Measurements from ENCODE around the gene SELPLG.
"Not testable (repeated sequence)": the region's sequence is repeated elsewhere in the genome, so short reads cannot be mapped to it uniquely, and the experiment has no call there.

The SELPLG gene, protein sequence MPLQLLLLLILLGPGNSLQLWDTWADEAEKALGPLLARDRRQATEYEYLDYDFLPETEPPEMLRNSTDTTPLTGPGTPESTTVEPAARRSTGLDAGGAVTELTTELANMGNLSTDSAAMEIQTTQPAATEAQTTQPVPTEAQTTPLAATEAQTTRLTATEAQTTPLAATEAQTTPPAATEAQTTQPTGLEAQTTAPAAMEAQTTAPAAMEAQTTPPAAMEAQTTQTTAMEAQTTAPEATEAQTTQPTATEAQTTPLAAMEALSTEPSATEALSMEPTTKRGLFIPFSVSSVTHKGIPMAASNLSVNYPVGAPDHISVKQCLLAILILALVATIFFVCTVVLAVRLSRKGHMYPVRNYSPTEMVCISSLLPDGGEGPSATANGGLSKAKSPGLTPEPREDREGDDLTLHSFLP

DNA sequence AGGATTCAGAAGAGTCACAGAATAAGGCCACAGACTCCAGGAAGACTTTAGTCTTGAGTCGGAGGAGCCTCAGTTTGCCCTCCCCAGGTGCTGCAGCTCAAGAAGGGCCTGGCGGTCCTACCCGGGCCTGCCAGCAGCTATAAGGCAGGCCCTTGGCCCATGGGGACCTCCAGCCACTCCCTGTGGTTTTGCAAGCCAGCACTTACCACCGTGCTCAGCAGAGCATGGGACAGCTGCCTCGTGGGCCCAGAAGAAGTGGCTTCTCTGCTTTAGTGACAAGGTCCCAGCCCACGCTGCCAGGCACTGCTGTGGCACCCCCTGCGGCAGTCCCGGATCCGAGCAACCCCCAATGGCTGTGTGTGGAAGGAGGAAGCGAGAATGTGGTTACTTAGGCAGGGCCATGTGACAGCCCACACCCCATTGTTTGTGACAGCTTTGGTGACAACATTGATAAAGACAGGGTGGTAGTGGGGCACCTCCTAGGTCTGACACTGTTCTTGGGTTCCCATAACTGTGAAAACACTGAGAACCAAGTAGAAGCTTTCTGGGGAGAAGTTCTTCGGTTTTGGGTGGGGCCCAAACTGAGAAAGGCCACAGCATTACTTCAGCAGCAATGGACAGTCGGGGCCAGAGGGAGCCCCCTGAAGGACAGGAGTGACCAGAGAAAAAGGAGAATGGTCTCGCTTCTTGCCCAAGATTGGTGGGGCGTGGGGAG is at the start of gene SELPLG:
Gene SELPLG (minus strand): TSS at position 361 of the 715 bp plus-strand sequence. CDS start 9,587 bp downstream, outside the sequence.
- no peak for DNase-seq

DNA sequence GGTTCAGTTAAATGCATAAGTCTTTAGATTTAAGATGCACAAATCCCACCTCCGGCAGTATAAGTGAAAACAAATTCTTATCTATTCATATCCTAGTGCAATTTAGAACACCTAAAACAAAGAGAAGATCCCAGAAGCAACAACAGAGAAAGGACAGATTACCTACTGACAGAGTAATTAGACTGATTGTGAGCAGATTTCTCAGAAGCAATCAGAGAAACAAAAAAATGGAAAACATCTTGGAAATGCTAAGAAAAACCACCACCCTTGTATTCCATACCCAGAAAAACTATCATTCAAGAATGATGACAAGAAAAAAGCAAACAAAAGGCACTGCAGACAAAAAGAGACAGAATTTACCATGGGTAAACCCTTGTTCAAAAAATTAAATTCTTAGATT is 47.6 kb upstream of the SELPLG start:
- no peak for DNase-seq

DNA sequence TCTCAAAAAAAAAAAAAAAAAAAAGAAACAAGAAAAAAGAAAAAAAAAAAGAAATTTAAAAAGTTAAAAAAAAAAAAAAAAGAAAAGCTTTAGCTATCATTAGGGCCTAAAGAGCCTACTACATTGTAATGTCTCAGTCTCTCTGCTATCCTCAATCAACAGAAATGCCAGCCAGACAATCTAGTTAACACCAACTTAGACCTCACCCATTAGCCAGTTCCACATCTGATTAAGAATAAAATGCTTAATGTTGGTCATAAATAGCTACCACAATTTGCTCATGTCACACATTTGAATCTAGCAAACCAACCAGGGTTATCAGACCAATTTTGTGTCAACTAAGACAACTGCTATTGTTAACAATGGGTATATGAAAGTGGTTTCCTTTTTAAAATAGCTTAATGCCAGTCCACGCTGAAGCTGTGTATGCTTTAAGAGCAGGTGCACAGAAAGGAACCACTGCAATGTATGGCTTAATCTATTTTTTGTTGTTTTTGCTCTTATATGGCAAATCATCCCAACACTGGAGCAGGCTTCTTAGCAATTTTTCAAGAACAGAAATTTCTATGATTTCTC is 45.5 kb upstream of the SELPLG start:
- DNase-seq = peak; percentile 35

DNA sequence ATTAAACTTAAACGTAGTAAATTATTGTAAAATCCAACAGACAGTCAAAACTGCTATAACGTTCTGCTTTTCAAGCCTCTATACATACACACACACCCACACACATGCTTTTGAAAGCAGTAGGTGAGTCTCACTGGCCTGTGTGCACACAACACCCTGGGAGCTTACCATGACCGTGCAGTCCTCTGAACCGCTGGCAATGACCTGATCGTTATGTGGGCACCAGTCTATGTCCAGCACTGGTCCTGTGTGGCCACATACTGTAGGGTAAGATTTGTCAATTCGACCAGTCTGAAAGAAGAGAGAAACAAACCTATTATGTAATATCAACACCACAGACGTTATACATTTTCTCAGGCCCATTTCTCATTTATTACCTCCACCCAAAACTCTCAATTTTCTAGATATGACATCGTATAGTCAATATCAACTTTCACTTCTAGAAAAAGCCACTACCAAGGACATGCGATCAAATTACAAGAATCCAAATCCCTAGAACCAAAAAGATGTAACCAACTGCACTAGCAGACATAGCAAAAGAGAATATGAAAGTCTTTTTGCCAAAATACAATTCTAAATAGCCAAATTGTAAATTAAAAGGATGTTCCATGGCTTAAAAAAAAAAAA is 44.5 kb upstream of the SELPLG start:
- DNase-seq = no peak

DNA sequence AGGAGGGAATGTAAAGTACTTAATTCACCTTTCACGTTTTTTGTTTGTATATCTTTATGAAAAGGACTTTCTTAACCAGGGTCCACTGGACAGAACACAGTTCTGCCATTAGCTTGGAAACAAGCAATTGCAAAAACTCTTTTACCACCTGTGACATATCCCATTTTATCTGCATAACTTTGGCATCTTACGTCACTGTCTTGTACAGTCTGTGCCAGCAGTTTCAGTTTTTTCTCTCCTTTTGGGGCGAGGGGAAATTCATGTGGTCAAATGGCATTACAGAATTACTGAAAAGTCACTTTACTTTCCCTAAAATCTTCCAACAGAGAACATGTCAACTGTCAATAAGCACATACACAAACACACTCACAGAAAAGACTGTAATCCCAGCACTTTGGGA is 43.7 kb upstream of the SELPLG start:
- DNase-seq = no peak

DNA sequence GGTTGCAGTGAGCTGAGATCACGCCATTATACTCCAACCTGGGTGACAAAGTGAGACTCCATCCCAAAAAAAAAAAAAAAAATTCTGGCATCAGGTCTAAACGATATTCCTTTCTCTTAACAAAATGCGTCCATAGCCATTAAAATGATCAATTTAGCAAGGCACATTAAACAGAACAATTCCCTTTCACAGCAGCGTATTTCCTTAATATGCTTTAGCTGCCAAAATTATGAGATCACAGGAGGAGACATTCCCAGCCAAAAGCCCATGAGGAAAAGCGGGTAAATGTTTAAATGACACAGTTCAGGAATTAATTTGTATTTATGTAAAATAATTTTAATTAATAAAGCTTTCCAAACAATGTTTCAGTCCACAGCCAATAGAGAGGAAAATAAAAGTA is 43.0 kb upstream of the SELPLG start:
- no peak for DNase-seq

DNA sequence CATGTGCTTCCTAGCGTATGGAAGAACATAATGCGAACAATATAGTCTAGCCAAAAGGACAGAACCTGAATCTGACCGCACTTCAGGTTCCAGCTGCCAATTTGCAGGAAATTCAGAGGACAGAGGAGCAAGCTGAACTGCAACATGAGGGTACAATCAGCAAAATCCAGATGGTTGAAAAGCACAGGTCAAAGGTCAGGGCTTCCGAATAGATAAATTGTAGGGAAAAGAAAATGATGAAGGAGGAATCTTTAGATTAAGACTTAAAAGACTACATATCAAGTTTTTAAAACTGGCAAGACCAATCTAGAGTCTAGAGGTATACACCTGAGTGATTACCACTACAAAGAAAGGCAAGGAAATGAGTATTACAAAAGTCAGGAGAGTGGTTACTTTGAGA is 42.1 kb upstream of the SELPLG start:
- DNase-seq = no peak

DNA sequence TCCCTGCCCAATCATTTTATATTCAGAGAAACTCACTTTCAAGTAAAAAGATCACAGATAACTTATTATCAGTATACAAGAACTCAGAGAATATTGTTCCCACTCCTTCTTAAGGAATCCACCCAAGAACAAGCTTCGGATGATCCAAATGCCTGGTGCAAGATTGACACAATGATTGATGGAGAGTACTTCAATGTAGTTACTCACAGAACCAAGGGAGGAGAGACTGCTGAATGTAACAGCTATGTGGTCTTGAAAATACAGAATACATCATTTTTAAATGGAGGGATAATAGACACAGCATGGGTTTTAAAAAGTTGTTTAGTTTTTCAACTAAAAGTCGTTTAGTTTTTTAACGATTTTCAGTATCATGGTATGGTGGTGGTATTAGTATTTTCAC is 38.4 kb upstream of the SELPLG start:
- DNase-seq = no peak

DNA sequence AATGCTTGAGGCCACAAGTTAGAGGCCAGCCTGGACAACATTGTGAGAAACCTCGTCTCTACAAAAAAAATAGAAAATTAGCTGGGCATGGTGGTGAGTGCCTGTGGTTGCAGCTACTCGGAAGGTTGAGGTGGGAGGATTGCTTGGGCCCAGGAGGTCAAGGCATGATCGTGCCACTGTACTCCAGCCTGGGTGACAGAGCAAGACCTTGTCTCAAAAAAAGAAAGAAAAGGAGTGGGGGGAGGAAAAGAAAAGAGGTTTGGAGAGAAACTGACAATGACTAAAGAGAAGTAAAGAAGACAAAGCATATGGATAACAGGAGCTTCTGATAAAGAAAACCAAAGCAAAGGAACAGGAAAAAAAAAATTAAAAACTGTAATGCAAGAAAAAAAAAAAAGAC is 37.4 kb upstream of the SELPLG start:
- DNase-seq = no peak

DNA sequence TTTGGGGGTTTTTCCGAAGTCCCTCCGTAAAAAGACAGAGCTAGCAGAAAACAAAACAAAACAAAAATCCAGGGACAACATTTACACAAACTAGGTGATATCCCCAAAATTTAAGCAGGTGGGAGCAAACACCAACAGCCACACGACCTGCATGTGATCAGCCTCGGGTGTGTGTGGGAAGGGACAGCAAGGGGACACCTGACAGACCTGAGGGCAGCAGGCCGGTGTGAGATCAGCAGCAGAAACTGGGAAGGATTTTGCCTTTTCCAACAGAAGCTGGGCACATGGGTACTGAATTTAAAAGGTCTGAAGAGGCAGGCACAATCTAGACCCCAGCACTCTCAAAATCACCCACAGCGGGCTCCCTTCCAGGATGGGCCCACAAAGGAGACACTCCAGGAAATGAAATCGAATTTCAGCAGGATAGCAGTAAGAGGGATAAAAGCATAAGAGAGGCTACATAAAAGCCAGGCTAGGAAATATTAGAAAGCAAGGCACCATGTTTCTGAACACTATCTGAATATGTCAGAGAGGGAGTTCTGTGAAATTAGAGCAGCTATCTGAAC is 36.5 kb upstream of the SELPLG start:
- DNase-seq = no peak

DNA sequence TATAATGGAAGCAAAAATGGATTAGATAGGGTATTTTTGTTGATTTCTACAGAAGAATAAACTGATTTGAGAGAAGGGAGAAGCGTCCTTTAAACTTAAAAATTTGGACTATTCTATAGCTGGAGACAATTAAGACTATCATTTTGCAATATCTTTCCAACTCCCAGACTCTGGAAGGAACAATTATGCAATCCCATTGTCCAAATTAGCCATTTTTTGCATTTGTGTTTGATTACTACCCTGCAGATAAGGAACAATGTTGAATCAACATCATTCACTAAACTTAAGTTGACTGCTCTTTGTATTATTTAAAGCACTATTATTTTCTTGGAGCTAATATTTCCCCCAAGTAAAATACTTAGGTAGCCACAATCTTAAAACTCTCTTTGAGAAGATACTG is 34.8 kb upstream of the SELPLG start:
- DNase-seq = no peak

DNA sequence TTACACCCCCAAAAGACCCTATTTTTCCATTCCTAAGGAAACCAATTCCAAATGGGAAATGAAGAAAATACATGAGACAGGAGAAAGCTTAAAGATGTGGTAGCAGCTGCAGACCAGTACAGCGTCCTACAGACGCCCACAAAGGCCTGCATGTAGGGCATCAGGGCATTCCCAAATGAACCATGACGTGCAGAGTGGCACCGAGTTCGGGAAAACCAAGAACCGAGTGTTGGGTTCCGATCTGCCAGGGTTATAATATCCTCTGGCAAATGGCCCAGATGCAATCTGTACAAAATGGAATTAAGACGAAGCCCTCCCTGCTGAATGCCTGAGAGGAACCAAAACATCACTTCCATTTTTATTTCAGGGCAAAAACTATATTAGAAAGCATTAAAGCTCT is 34.4 kb upstream of the SELPLG start:
- no peak for DNase-seq

DNA sequence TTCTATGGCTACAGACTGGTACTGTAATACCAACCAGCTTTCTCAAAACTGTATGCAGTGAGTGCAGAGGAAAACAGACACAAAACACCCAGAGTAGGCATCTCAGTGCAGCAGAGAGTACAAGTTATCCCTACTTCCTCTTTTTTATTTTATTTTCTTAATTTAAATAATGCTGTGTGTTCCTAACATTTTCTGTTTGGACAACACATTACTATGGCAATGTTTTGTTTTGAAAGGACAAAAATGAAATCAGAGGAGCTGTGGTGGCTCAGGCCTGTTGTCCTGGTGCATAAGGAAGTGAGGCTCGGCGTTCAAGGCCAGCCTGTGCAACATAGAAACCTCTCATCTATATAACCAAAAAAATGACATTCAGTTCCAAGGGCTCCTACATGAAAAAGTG is 33.7 kb upstream of the SELPLG start:
- no peak for DNase-seq

DNA sequence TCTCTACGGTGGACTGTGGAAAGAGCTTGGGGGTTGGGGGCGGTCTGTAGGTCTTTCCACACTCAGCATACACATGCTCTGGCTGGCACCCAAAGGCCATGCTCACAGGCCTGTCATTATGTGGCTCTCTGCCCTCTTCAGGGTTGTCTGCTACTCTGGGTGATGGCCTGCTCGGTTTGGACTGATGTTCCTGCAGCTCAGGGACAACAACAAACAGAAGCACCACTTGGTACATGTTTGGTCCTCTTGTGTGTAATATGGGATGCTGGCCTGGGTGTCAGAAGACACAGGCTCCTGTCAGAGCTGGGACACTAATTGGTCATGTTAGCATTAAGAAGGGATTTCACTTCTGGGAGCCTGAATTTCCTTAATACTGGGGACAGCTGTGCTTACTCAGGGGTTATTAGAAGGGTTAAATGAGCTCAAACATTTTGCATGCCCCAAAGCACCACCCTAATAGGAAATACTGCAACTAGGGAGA is 32.7 kb upstream of the SELPLG start:
- DNase-seq = no peak

DNA sequence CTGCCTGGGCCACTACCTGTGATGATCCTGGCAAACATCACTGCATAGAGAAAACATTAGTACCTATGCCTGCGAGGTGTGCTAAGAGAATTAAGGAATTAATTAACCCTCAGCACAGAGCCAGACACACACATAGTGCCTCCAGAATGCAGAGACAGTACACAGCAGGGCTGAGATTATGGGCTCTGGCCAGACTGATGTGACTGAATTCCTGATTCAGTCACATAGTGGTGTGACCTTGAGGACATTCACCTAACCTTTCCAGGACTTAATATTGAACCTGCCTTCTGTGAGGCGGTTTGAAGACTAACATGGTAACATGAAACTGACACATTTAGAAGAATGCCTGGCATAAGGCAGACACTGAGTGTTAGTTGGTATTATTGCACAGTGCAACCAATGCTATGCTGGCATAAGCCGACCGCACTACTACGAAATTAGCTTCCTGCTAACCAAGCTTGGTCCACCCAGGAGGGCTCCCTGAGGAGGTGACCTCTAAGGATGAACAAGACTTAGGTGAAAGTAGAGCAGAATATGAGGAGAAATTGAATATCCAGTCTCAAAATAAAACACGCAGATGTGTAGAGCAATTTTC is 32.0 kb upstream of the SELPLG start:
- DNase-seq = no peak

DNA sequence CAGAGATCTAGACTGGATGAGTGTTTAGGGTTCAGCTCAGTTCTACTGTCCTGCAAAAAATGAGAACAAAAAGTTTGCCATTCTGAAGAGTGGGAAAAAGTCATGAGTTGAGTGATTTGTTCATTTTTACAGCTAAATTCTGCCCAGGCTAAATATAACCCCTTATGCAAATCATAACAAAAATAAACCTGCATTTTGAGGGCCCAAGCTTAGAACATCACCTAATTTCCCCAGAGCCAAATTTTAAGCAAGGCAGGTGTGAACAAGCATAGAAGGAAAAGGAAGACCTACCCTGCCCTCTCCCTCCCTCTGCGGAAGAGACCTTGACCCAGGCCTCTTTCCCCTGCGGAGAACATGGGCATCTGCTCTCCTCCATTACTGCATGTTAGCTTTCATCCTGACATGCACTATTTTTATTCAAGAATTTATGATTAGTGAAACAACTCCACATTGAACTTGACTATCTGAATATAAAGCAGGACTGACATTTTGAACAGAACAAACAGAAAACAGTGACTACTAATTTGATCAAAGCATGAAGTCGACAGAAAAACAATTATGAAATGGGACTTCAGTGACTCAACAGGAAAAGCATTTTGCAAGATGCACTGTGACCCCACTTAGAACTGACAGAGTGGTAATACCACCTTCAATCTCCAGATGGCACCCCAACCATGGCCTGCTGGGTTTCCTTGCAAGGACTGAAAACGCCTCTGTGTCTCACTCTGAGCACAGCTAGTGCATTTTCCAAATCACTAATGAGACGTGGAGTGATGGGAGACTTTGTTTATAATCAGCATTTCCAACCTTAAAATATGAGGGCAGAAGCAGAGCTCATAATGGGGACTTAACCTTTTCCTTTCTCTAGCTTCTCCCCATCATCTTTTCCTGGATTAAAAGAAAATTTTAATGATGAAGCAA is 30.9 kb upstream of the SELPLG start:
- peak; percentile 79 for DNase-seq

DNA sequence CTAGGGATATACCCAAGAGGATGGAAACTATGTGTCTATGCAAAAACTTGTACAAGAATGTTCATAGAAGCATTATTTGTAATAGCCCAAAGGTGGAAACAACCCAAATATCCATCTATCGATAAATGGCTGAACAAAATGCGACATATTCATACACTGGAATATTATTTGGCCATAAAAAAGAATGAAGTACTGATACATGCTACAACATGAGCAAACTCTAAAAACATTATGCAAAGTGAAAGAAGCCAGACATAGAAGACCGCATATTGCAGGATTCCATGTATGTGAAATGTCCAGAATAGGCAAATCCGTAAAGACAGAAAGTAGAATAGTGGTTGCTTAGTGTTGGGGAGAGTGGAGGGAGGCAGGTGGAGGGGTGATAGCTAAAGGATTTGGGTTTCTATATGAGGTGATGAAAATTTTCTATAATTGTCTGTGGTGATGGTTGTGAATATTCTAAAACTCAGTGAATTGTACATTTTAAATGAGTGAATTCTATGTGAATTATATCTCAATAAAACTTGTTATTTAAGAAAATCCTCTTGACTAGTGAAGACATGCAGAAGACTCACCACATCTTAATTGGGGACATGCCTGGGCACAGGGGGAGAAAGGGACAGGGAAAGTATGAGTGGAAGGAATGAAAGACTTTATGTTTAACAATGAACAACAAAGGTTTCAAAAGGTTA is 29.8 kb upstream of the SELPLG start:
- no peak for DNase-seq

DNA sequence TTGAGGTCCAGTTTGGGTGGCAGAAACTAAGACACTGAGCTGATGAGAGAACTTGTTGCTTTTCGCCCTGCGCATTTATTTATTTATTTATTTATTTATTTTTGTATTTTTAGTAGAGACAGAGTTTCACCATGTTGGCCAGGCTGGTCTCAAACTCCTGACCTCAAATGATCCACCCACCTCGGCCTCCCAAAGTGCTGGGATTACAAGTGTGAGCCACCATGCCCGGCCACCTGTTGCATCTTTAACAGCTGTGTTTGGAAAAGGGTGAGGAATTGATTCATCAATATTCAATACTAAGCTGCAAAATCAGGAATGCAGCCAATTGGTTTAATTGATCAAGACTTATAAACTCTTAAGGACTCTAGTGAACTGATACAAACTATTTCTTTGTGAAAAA is 24.4 kb upstream of the SELPLG start:
- DNase-seq = not testable (repeated sequence)

DNA sequence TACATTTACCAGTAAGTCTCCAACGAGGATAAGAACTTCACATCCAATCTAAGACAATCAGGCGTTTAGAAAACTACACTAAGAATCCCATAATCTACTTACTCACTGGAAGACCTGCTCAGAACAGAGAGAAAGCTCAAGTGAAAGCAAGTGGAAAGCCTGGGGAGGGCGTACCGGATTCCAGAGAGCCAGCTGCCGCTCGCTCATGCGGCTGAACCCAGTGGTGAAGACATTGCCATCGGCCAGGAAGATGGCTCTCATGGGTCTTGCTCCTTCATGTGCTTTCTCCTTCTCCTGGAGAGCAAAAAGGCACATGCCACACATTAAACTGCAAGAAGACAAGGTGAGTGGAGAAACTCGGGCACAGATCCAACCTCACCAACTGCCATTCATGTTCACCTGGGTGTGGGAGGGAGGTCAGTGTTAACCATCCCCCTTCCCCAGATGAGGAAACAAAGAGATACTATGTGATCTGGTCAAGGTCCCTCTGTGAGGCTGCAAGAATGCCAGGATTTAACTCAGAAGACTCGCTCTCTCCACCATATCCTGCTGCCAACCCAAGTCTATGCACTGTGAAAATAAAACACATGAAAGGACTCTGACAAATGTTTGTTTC is 23.5 kb upstream of the SELPLG start:
- no peak for DNase-seq

DNA sequence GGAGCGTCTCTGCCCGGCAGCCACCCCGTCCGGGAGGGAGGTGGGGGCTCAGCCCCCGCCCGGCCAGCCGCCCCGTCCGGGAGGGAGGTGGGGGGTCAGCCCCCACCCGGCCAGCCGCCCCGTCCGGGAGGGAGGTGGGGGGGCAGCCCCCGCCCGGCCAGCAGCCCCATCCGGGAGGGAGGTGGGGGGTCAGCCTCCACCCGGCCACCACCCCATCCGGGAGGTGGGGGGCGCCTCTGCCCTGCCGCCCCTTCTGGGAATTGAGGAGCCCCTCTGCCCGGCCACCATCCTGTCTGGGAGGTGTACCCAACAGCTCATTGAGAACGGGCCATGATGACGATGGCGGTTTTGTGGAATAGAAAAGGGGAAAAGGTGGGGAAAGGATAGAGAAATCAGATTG is 22.6 kb upstream of the SELPLG start:
- DNase-seq = not testable (repeated sequence)

DNA sequence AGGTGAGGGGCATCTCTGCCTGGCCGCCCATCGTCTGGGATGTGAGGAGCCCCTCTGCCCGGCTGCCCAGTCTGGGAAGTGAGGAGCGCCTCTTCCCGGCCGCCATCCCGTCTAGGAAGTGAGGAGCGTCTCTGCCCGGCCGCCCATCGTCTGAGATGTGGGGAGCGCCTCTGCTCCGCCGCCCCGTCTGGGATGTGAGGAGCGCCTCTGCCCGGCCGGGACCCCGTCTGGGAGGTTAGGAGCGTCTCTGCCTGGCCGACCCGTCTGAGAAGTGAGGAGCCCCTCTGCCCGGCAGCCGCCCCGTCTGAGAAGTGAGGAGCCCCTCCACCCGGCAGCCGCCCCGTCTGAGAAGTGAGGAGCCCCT is 22.1 kb upstream of the SELPLG start:
- not testable (repeated sequence) for DNase-seq
